ENCODE results near the gene COL4A2. TPM values are rescaled to one million over a fixed set of nuclear protein-coding genes. Genes with fewer than 3 reads are reported as not detected.

Gene COL4A2
- total and polyA plus RNA-seq, 2 donors (not counting 1 experiment from before 2014, with no cell fraction given), result 0.17 TPM; not detected in 1

GRCh38 chr13:110289661-110290060 lies 17.4 kb upstream of the COL4A2 start:
- DNase-seq (no peak), ATAC-seq (ENCODE audit: low read depth) (no peak)
- POLR2A ChIA-PET, result no interaction called here
- H3K27ac Mint-ChIP-seq, result no peak overlapping the region
- Histone ChIP-seq H3K4me3 (ENCODE audit: control extremely low read depth in 1 of 5, extremely low read depth in 1 of 5, insufficient read depth in 1 of 5, low read depth in 2 of 5, low read length in 4 of 5) (no peak overlapping the region), H4K20me1 (ENCODE audit: control insufficient read depth, insufficient read depth, low read length, poor library complexity, severe bottlenecking) (no peaks in the 10 kb centered on the region), H3K4me1 (ENCODE audit: control insufficient read depth in 2 of 2, insufficient read depth in 2 of 2, low read length in 2 of 2) (no peaks in the 10 kb centered on the region), H3K27ac (ENCODE audit: low read length in 2 of 2) (no peak overlapping the region), H3K36me3 (replicated peaks in 1 of 2; ENCODE audit: control extremely low read depth in 1 of 2, control insufficient read depth in 1 of 2, extremely low read depth in 1 of 2, insufficient read depth in 2 of 2, low read length in 1 of 2) (no peaks in the 10 kb centered on the region), H2AFZ (ENCODE audit: insufficient read depth, low read depth, low read length, poor library complexity, severe bottlenecking) (no peak overlapping the region), H3K9me3 (ENCODE audit: control extremely low read depth in 1 of 3, control insufficient read depth in 2 of 3, insufficient read depth in 1 of 3, low read length in 2 of 3) (no peaks in the 10 kb centered on the region), H3K27me3 (replicated peaks in 1 of 4; ENCODE audit: control extremely low read depth in 1 of 4, control insufficient read depth in 3 of 4, insufficient read depth in 4 of 4, low read length in 3 of 4) (no peaks in the 10 kb centered on the region), H3K4me2 (replicated peaks; ENCODE audit: low read depth, low read length, poor library complexity, severe bottlenecking) (no peak overlapping the region), H3K9ac (ENCODE audit: low read length) (no peak overlapping the region), H3K79me2 (ENCODE audit: control insufficient read depth, insufficient read depth, low read length) (no peaks in the 10 kb centered on the region)
- intact Hi-C loops (cut with micrococcal nuclease), result no loop called here
- WGBS (ENCODE audit: insufficient coverage), result 88% methylated on average over 6 of the region's 11 CpGs
- H3K27me3 Mint-ChIP-seq, result peaks cover 7% of the 10 kb centered on the region
- CTCF ChIA-PET, result no interaction called here
- peaks cover 2% of the 10 kb centered on the region for H3K9me3 Mint-ChIP-seq (ENCODE audit: insufficient read depth)
- H3K4me1 Mint-ChIP-seq, result no peaks in the 10 kb centered on the region
- TF ChIP-seq CTCF (IDR thresholded peaks at IDR 0.05) (no peak), EZH2 (IDR thresholded peaks at IDR 0.05; ENCODE audit: borderline replicate concordance, insufficient read depth, low read depth, low read length, poor library complexity, severe bottlenecking) (no peak)
- no peak overlapping the region for H3K4me3 Mint-ChIP-seq

- WGBS (ENCODE audit: insufficient coverage), result 91% methylated on average over 10 of the region's 10 CpGs
Measured at GRCh38 chr13:110290153-110290552, 16.9 kb upstream of the COL4A2 start.

More at GRCh38 chr13:110290153-110290552, 16.9 kb upstream of the COL4A2 start:
- intact Hi-C loops (cut with micrococcal nuclease), result no loop called here
- Histone ChIP-seq H3K36me3 (replicated peaks in 1 of 2; ENCODE audit: control extremely low read depth in 1 of 2, control insufficient read depth in 1 of 2, extremely low read depth in 1 of 2, insufficient read depth in 2 of 2, low read length in 1 of 2) (no peaks in the 10 kb centered on the region), H3K27me3 (replicated peaks in 1 of 4; ENCODE audit: control extremely low read depth in 1 of 4, control insufficient read depth in 3 of 4, insufficient read depth in 4 of 4, low read length in 3 of 4) (no peaks in the 10 kb centered on the region), H3K79me2 (ENCODE audit: control insufficient read depth, insufficient read depth, low read length) (no peaks in the 10 kb centered on the region), H3K4me2 (replicated peaks; ENCODE audit: low read depth, low read length, poor library complexity, severe bottlenecking) (no peak overlapping the region), H2AFZ (ENCODE audit: insufficient read depth, low read depth, low read length, poor library complexity, severe bottlenecking) (no peak overlapping the region), H3K9me3 (ENCODE audit: control extremely low read depth in 1 of 3, control insufficient read depth in 2 of 3, insufficient read depth in 1 of 3, low read length in 2 of 3) (no peaks in the 10 kb centered on the region), H4K20me1 (ENCODE audit: control insufficient read depth, insufficient read depth, low read length, poor library complexity, severe bottlenecking) (no peaks in the 10 kb centered on the region), H3K9ac (ENCODE audit: low read length) (no peak overlapping the region), H3K27ac (ENCODE audit: low read length in 2 of 2) (no peak overlapping the region), H3K4me1 (ENCODE audit: control insufficient read depth in 2 of 2, insufficient read depth in 2 of 2, low read length in 2 of 2) (no peaks in the 10 kb centered on the region), H3K4me3 (ENCODE audit: control extremely low read depth in 1 of 5, extremely low read depth in 1 of 5, insufficient read depth in 1 of 5, low read depth in 2 of 5, low read length in 4 of 5) (no peak overlapping the region)
- no peak for ATAC-seq (ENCODE audit: low read depth)
- DNase-seq, result no peak
- H3K4me1 Mint-ChIP-seq, result no peaks in the 10 kb centered on the region
- H3K27ac Mint-ChIP-seq, result no peak overlapping the region
- POLR2A ChIA-PET, result no interaction called here
- CTCF ChIA-PET, result no interaction called here
- peaks cover 7% of the 10 kb centered on the region for H3K27me3 Mint-ChIP-seq
- no peak overlapping the region for H3K4me3 Mint-ChIP-seq
- TF ChIP-seq EZH2 (IDR thresholded peaks at IDR 0.05; ENCODE audit: borderline replicate concordance, insufficient read depth, low read depth, low read length, poor library complexity, severe bottlenecking) (no peak), CTCF (IDR thresholded peaks at IDR 0.05) (no peak)
- H3K9me3 Mint-ChIP-seq (ENCODE audit: insufficient read depth), result peaks cover 2% of the 10 kb centered on the region

All from B cell (primary cell).